Trophoblast cell (in vitro differentiated cells and primary cell): ENCODE data around the gene TRIP4.

Experiments
- DNase-seq, 2 donors: peaks; one replicate each; pipeline ENCODE4 v3.0.0-alpha.2; 2016
- H2AFZ ChIP-seq: 2 replicates; pipeline ENCODE4 v1.6.1; 2013; ENCODE audit warnings: low read length, moderate library complexity, mild to moderate bottlenecking; ENCODE audit not compliant: insufficient read depth, poor library complexity
- H2AK5ac ChIP-seq: 2 replicates; pipeline ENCODE4 v1.6.1; 2013; ENCODE audit warnings: mild to moderate bottlenecking, low read length
- H2BK120ac ChIP-seq: 2 replicates; pipeline ENCODE4 v1.6.1; 2013; ENCODE audit warnings: low read length, mild to moderate bottlenecking, moderate library complexity; ENCODE audit not compliant: insufficient read depth, poor library complexity
- H2BK12ac ChIP-seq: 2 replicates; pipeline ENCODE4 v1.6.1; 2013; ENCODE audit warnings: mild to moderate bottlenecking, low read length, moderate library complexity
- H2BK5ac ChIP-seq: 2 replicates; pipeline ENCODE4 v1.6.1; 2013; ENCODE audit warnings: low read length, low read depth, moderate library complexity, mild to moderate bottlenecking; ENCODE audit not compliant: poor library complexity
- H3K14ac ChIP-seq: 2 replicates; pipeline ENCODE4 v1.6.1; 2013; ENCODE audit warnings: mild to moderate bottlenecking, low read length
- H3K18ac ChIP-seq: 2 replicates; pipeline ENCODE4 v1.6.1; 2013; ENCODE audit warnings: mild to moderate bottlenecking, low read length
- H3K23ac ChIP-seq: 2 replicates; pipeline ENCODE4 v1.6.1; 2013; ENCODE audit warnings: low read length
- H3K27ac ChIP-seq: 2 replicates; pipeline ENCODE4 v1.5.1; 2013; ENCODE audit warnings: low read depth, mild to moderate bottlenecking, inconsistent platforms, low read length, moderate library complexity
- H3K27me3 ChIP-seq: 2 replicates; pipeline ENCODE4 v1.6.1; 2013; ENCODE audit warnings: inconsistent platforms, mild to moderate bottlenecking, low read length, moderate library complexity; ENCODE audit not compliant: insufficient read depth
- H3K36me3 ChIP-seq, 2 experiments: 1 replicate in 1 of 2; 2 replicates in 1 of 2; pipeline ENCODE4 v1.6.1; 2013; ENCODE audit warnings: low read length in 2 of 2, mild to moderate bottlenecking in 2 of 2, moderate library complexity in 1 of 2; ENCODE audit not compliant: insufficient read depth in 2 of 2, control insufficient read depth in 1 of 2
- H3K4ac ChIP-seq: 2 replicates; pipeline ENCODE4 v1.6.1; 2013; ENCODE audit warnings: low read depth, mild to moderate bottlenecking, low read length, moderate library complexity
- H3K4me1 ChIP-seq, 2 experiments: 1 replicate in 1 of 2; 2 replicates in 1 of 2; pipeline ENCODE4 v1.6.1; 2013; ENCODE audit warnings: low read length in 2 of 2, mild to moderate bottlenecking in 2 of 2, moderate library complexity in 1 of 2; ENCODE audit not compliant: insufficient read depth in 2 of 2, control insufficient read depth in 1 of 2
- H3K4me2 ChIP-seq: 2 replicates; pipeline ENCODE4 v1.6.1; 2013; ENCODE audit warnings: inconsistent platforms, mild to moderate bottlenecking, low read length, moderate library complexity
- H3K4me3 ChIP-seq: 2 replicates; pipeline ENCODE4 v1.5.1; 2013; ENCODE audit warnings: mild to moderate bottlenecking, low read depth, low read length, inconsistent platforms
- H3K79me1 ChIP-seq: one replicate; pipeline ENCODE4 v1.6.1; 2013; ENCODE audit warnings: low read length
- H3K79me2 ChIP-seq: 2 replicates; pipeline ENCODE4 v1.6.1; 2013; ENCODE audit warnings: low read length, mild to moderate bottlenecking; ENCODE audit not compliant: control insufficient read depth, insufficient read depth, poor library complexity
- H3K9ac ChIP-seq: 2 replicates; pipeline ENCODE4 v1.6.1; 2013; ENCODE audit warnings: mild to moderate bottlenecking, low read length
- H3K9me3 ChIP-seq: 2 replicates; pipeline ENCODE4 v1.6.1; 2013; ENCODE audit warnings: low read depth, mild to moderate bottlenecking, control low read depth, inconsistent platforms, low read length; ENCODE audit not compliant: insufficient read depth
- H4K12ac ChIP-seq: 2 replicates; pipeline ENCODE4 v1.6.1; 2013; ENCODE audit warnings: low read depth, mild to moderate bottlenecking, low read length, moderate library complexity
- H4K8ac ChIP-seq: 2 replicates; pipeline ENCODE4 v1.6.1; 2013; ENCODE audit warnings: low read depth, mild to moderate bottlenecking, low read length, moderate library complexity
- H4K91ac ChIP-seq: one replicate; pipeline ENCODE4 v1.6.1; 2013; ENCODE audit warnings: low read depth, mild to moderate bottlenecking, low read length, moderate library complexity
- WGBS: extraction: QIAGEN DNeasy Blood & Tissue Kit; methylation state at CpG from one replicate; pipeline ENCODE4 v1.1.7; 2013; ENCODE audit warnings: missing lambda C conversion rate; ENCODE audit not compliant: insufficient read length, insufficient coverage; ENCODE audit errors: extremely low coverage; 5-methylcytosine and 5-hydroxymethylcytosine counted together

TRIP4 gene

GRCh38 chr15:64349375-64349774, 38.3 kb upstream of the TRIP4 start:
- Histone ChIP-seq H2BK120ac (no peak overlapping the region), H3K27me3 (no peaks in the 10 kb centered on the region), H3K9ac (no peak overlapping the region), H3K79me2 (no peaks in the 10 kb centered on the region), H2BK12ac (no peak overlapping the region), H2BK5ac (no peak overlapping the region), H3K4ac (no peak overlapping the region), H3K4me2 (no peak overlapping the region), H3K4me3 (no peak overlapping the region), H3K27ac (no peak overlapping the region), H2AK5ac (no peak overlapping the region), H3K4me1 (no peaks in the 10 kb centered on the region), H3K79me1 (no peaks in the 10 kb centered on the region), H3K18ac (no peak overlapping the region), H4K91ac (no peak overlapping the region), H4K8ac (no peak overlapping the region), H4K12ac (no peak overlapping the region), H3K36me3 (peaks cover 3 to 5% of the 10 kb centered on the region in 2 experiments), H3K14ac (no peak overlapping the region), H3K9me3 (no peaks in the 10 kb centered on the region), H2AFZ (no peak overlapping the region), H3K23ac (no peak overlapping the region)
- no CpG with 5 or more reads among the region's 2 CpGs for WGBS
- DNase-seq: no peak

- Histone ChIP-seq H3K4me3 (no peak overlapping the region), H2BK12ac (no peak overlapping the region), H3K18ac (no peak overlapping the region), H3K4me1 (no peaks in the 10 kb centered on the region), H4K8ac (no peak overlapping the region), H2AK5ac (no peak overlapping the region), H3K9me3 (no peaks in the 10 kb centered on the region), H3K4ac (peak overlapping the region; percentile 27), H2AFZ (no peak overlapping the region), H3K14ac (no peak overlapping the region), H3K27me3 (no peaks in the 10 kb centered on the region), H4K91ac (no peak overlapping the region), H3K79me2 (peaks cover 6% of the 10 kb centered on the region), H2BK5ac (no peak overlapping the region), H3K4me2 (no peak overlapping the region), H3K36me3 (peaks cover 3 to 5% of the 10 kb centered on the region in 2 experiments), H2BK120ac (no peak overlapping the region), H3K23ac (no peak overlapping the region), H4K12ac (no peak overlapping the region), H3K79me1 (peaks cover 7% of the 10 kb centered on the region), H3K9ac (no peak overlapping the region), H3K27ac (no peak overlapping the region)
- no CpG with 5 or more reads among the region's 7 CpGs for WGBS
- peak in 1 of 2 donors; percentile 55 for DNase-seq
These were observed 36.4 kb upstream of the TRIP4 start for GRCh38 chr15:64351265-64351664.

- Histone ChIP-seq H3K9me3 (no peaks in the 10 kb centered on the region), H3K27ac (no peak overlapping the region), H4K91ac (peak overlapping the region; percentile 92), H2BK120ac (no peak overlapping the region), H3K36me3 (peaks cover 3 to 5% of the 10 kb centered on the region in 2 experiments), H2BK5ac (peak overlapping the region; percentile 65), H3K14ac (peak overlapping the region; percentile 11), H3K27me3 (no peaks in the 10 kb centered on the region), H3K18ac (peak overlapping the region; percentile 83), H3K79me1 (peaks cover 7% of the 10 kb centered on the region), H3K4ac (peak overlapping the region; percentile 97), H3K9ac (peak overlapping the region; percentile 93), H3K23ac (no peak overlapping the region), H2AFZ (peak overlapping the region; percentile 32), H3K4me2 (peak overlapping the region; percentile 80), H4K12ac (no peak overlapping the region), H3K4me3 (peak overlapping the region; percentile 97), H3K4me1 (no peaks in the 10 kb centered on the region), H3K79me2 (peaks cover 6% of the 10 kb centered on the region), H2BK12ac (no peak overlapping the region), H2AK5ac (peak overlapping the region; percentile 74), H4K8ac (peak overlapping the region; percentile 81)
- no CpG with 5 or more reads among the region's 5 CpGs for WGBS
- no peak for DNase-seq
These were observed 32.8 kb upstream of the TRIP4 start for GRCh38 chr15:64354688-64355344.

GRCh38 chr15:64355348-64355943, 32.2 kb upstream of the TRIP4 start:
- Histone ChIP-seq H4K12ac (peak overlapping the region; percentile 39), H3K79me2 (peaks cover 6% of the 10 kb centered on the region), H3K27me3 (no peaks in the 10 kb centered on the region), H3K9ac (peak overlapping the region; percentile 93), H3K4me3 (peak overlapping the region; percentile 97), H3K18ac (peak overlapping the region; percentile 83), H3K4ac (peak overlapping the region; percentile 97), H3K27ac (peak overlapping the region; percentile 72), H3K23ac (peak overlapping the region; percentile 67), H2BK12ac (no peak overlapping the region), H3K14ac (peak overlapping the region; percentile 11), H3K9me3 (no peaks in the 10 kb centered on the region), H4K8ac (peak overlapping the region; percentile 81), H2AFZ (peak overlapping the region; percentile 32), H3K4me2 (peak overlapping the region; percentile 80), H3K79me1 (peaks cover 7% of the 10 kb centered on the region), H4K91ac (peak overlapping the region; percentile 92), H3K36me3 (peaks cover 3 to 5% of the 10 kb centered on the region in 2 experiments), H2BK5ac (peak overlapping the region; percentile 65), H2AK5ac (peak overlapping the region; percentile 74), H2BK120ac (peak overlapping the region; percentile 61), H3K4me1 (no peaks in the 10 kb centered on the region)
- no peak for DNase-seq
- WGBS: no CpG with 5 or more reads among the region's 30 CpGs
